ENCODE measurements around the gene UBA1. TPM values are rescaled to one million over a fixed set of nuclear protein-coding genes. Genes with fewer than 3 reads are reported as not detected.

The UBA1 gene
- total and polyA plus RNA-seq, 2 of the 13 experiments (the other 11 are each of a cell fraction or from before 2014, with no cell fraction given): 93.3 to 129 TPM

DNA sequence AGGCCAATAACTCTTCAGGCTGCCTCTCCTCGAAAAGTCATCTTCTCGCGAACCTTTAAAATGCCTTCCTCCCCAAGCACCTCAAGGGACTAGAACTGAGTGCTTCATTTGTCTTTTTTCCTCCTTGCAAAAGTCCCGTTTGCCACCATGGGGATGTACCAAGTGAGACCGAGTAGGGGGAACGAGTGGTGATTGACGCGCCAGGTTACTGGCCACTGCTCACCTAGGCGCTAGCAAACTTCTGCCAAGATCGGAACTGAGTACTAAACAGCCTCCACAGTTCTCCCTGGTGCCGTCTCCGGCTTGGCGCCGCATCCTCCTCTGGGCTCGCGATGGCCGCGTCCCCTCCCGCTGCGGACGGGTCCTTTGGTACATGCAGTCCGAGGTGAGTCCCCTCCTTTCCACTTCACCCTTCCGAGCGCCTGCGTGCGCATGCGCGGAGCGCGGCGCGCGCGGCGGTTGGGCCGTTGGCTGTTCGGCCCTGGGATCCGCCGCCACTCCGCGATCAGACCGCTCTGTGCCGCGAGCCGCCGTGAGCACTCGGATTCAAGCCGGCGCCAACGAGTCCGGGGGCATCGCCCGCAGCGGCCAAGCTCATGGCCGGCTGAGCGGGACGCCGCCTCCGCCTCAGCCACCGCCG is 24.8 kb downstream of the UBA1 start, which contains the start of gene CDK16 (continued):
- TF ChIP-seq, protein P1, sequence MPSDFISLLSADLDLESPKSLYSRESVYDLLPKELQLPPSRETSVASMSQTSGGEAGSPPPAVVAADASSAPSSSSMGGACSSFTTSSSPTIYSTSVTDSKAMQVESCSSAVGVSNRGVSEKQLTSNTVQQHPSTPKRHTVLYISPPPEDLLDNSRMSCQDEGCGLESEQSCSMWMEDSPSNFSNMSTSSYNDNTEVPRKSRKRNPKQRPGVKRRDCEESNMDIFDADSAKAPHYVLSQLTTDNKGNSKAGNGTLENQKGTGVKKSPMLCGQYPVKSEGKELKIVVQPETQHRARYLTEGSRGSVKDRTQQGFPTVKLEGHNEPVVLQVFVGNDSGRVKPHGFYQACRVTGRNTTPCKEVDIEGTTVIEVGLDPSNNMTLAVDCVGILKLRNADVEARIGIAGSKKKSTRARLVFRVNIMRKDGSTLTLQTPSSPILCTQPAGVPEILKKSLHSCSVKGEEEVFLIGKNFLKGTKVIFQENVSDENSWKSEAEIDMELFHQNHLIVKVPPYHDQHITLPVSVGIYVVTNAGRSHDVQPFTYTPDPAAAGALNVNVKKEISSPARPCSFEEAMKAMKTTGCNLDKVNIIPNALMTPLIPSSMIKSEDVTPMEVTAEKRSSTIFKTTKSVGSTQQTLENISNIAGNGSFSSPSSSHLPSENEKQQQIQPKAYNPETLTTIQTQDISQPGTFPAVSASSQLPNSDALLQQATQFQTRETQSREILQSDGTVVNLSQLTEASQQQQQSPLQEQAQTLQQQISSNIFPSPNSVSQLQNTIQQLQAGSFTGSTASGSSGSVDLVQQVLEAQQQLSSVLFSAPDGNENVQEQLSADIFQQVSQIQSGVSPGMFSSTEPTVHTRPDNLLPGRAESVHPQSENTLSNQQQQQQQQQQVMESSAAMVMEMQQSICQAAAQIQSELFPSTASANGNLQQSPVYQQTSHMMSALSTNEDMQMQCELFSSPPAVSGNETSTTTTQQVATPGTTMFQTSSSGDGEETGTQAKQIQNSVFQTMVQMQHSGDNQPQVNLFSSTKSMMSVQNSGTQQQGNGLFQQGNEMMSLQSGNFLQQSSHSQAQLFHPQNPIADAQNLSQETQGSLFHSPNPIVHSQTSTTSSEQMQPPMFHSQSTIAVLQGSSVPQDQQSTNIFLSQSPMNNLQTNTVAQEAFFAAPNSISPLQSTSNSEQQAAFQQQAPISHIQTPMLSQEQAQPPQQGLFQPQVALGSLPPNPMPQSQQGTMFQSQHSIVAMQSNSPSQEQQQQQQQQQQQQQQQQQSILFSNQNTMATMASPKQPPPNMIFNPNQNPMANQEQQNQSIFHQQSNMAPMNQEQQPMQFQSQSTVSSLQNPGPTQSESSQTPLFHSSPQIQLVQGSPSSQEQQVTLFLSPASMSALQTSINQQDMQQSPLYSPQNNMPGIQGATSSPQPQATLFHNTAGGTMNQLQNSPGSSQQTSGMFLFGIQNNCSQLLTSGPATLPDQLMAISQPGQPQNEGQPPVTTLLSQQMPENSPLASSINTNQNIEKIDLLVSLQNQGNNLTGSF (CRISPR knock-in tag; IDR thresholded peaks at IDR 0.05): no peak
- TF ChIP-seq NFRKB (IDR thresholded peaks at IDR 0.05): no peak
- TF ChIP-seq ZNF879 (CRISPR knock-in tag; IDR thresholded peaks at IDR 0.05): no peak
- TF ChIP-seq ETV5 (CRISPR knock-in tag; IDR thresholded peaks at IDR 0.05; ENCODE audit: borderline replicate concordance): no peak
- TF ChIP-seq ELF1 (CRISPR knock-in tag; IDR thresholded peaks at IDR 0.05): no peak
- TF ChIP-seq ZNF329 (CRISPR knock-in tag; IDR thresholded peaks at IDR 0.05; ENCODE audit: low read depth): 0 out of 2 replicates have a peak, but pooled peaks have one; percentile 56
- TF ChIP-seq ZFP41 (CRISPR knock-in tag; IDR thresholded peaks at IDR 0.05; ENCODE audit: borderline replicate concordance): no peak
- no peak for TF ChIP-seq SRY (CRISPR knock-in tag; IDR thresholded peaks at IDR 0.05)
- no peak for TF ChIP-seq PAXIP1 (CRISPR knock-in tag; conservative IDR thresholded peaks at IDR 0.05)
- no peak for TF ChIP-seq PAF1 (CRISPR knock-in tag; IDR thresholded peaks at IDR 0.05)
- TF ChIP-seq ZNF317 (CRISPR knock-in tag; IDR thresholded peaks at IDR 0.05): no peak
- peak; percentile 38; the same call in 1 of the 2 replicates for TF ChIP-seq ZNF724P (CRISPR knock-in tag; IDR thresholded peaks at IDR 0.05; ENCODE audit: borderline replicate concordance)
- no peak for TF ChIP-seq ZNF552 (CRISPR knock-in tag; IDR thresholded peaks at IDR 0.05; ENCODE audit: borderline replicate concordance)
- no peak for TF ChIP-seq KLF12 (CRISPR knock-in tag; IDR thresholded peaks at IDR 0.05; ENCODE audit: borderline replicate concordance)
- no peak for TF ChIP-seq ZIK1 (CRISPR knock-in tag; IDR thresholded peaks at IDR 0.05; ENCODE audit: borderline replicate concordance, low read depth)
- no peak for TF ChIP-seq CEBPB (IDR thresholded peaks at IDR 0.05; ENCODE audit: borderline replicate concordance, low read depth, low read length)
- no peak for TF ChIP-seq ZNF550 (CRISPR knock-in tag; IDR thresholded peaks at IDR 0.05; ENCODE audit: borderline replicate concordance)
- TF ChIP-seq ATF1 (CRISPR knock-in tag; IDR thresholded peaks at IDR 0.05): no peak
- TF ChIP-seq RFXANK (CRISPR knock-in tag; IDR thresholded peaks at IDR 0.05): no peak
- no peak; the same call in 1 of the 2 replicates for TF ChIP-seq KDM5B (CRISPR knock-in tag; IDR thresholded peaks at IDR 0.05; ENCODE audit: borderline replicate concordance)
- no peak for TF ChIP-seq KAT7 (CRISPR knock-in tag; IDR thresholded peaks at IDR 0.05; ENCODE audit: borderline replicate concordance)
- peak; percentile 37; the same call in 1 of the 2 replicates for TF ChIP-seq YEATS4 (CRISPR knock-in tag; IDR thresholded peaks at IDR 0.05; ENCODE audit: borderline replicate concordance)
- no peak for TF ChIP-seq ZNF546 (CRISPR knock-in tag; conservative IDR thresholded peaks at IDR 0.05)
- TF ChIP-seq RBM22 (optimal IDR thresholded peaks at IDR 0.05; ENCODE audit: low read length): no peak
